CD8-positive, alpha-beta memory T cell (primary cell): Measurements from ENCODE around the gene MIPOL1. TPM values are rescaled to one million over a fixed set of nuclear protein-coding genes. Genes with fewer than 3 reads are reported as not detected.

Experiments used
- CTCF ChIA-PET: fragments of 350-600 bp; sonication (Branson Sonifier 250); formaldehyde crosslinking; loops from one replicate; lab custom pipeline; 2021; ENCODE audit warnings: antibody characterized with exemption; lab: Charles Lee
- POLR2A ChIA-PET: fragments of 350-600 bp; sonication (Branson Sonifier 250); formaldehyde crosslinking; loops from one replicate; lab custom pipeline; 2021; ENCODE audit warnings: antibody characterized with exemption; lab: Charles Lee
- DNase-seq, 5 donors: peaks; one replicate each; pipeline versions ENCODE4 v3.0.0 to v3.0.0-alpha.2; 2020 to 2022; ENCODE audit warnings: mixed read lengths in 1 of 5
- H3K27ac ChIP-seq: one replicate; pipeline ENCODE4 v1.7.0; 2013; ENCODE audit warnings: low read depth, mild to moderate bottlenecking, low read length, moderate library complexity
- H3K27me3 ChIP-seq: 2 replicates; pipeline ENCODE4 v1.7.0; 2013; ENCODE audit warnings: low read length, mild to moderate bottlenecking; ENCODE audit not compliant: insufficient read depth, poor library complexity, severe bottlenecking
- H3K36me3 ChIP-seq: 2 replicates; pipeline ENCODE4 v1.7.0; 2013; ENCODE audit warnings: mild to moderate bottlenecking, low read length, moderate library complexity; ENCODE audit not compliant: insufficient read depth
- H3K4me1 ChIP-seq: 2 replicates; pipeline ENCODE4 v1.7.0; 2013; ENCODE audit warnings: mild to moderate bottlenecking, low read length, moderate library complexity; ENCODE audit not compliant: insufficient read depth
- H3K4me3 ChIP-seq: 2 replicates; pipeline ENCODE4 v1.7.0; 2013; ENCODE audit warnings: mild to moderate bottlenecking, low read length
- H3K9me3 ChIP-seq: 2 replicates; pipeline ENCODE4 v1.7.0; 2013; ENCODE audit warnings: mild to moderate bottlenecking, low read length
- H3K27ac Mint-ChIP-seq, 8 donors: one replicate each; pipeline ENCODE4 v1.8.0; 2020 to 2021; ENCODE audit warnings: mixed read lengths in 8 of 8, mild to moderate bottlenecking in 6 of 8, inconsistent platforms in 3 of 8, moderate library complexity in 3 of 8
- H3K27me3 Mint-ChIP-seq, 2 donors: one replicate each; pipeline ENCODE4 v1.8.0; 2020 to 2021; ENCODE audit warnings: mixed read lengths in 2 of 2, mild to moderate bottlenecking in 1 of 2, moderate library complexity in 1 of 2
- H3K36me3 Mint-ChIP-seq, 3 donors: one replicate each; pipeline ENCODE4 v1.8.0; 2020 to 2021; ENCODE audit warnings: mixed read lengths in 3 of 3, inconsistent platforms in 1 of 3, mild to moderate bottlenecking in 1 of 3
- H3K4me1 Mint-ChIP-seq, 3 donors: one replicate each; pipeline ENCODE4 v1.8.0; 2020 to 2021; ENCODE audit warnings: mixed read lengths in 3 of 3, inconsistent platforms in 1 of 3, mild to moderate bottlenecking in 1 of 3
- H3K4me3 Mint-ChIP-seq, 7 donors: one replicate each; pipeline ENCODE4 v1.8.0; 2020 to 2021; ENCODE audit warnings: mixed read lengths in 7 of 7, mild to moderate bottlenecking in 6 of 7, moderate library complexity in 4 of 7, inconsistent platforms in 2 of 7
- H3K9me3 Mint-ChIP-seq, 5 donors: one replicate each; pipeline ENCODE4 v1.8.0; 2020 to 2022; ENCODE audit warnings: mixed read lengths in 5 of 5, mild to moderate bottlenecking in 3 of 5, moderate library complexity in 2 of 5, inconsistent platforms in 1 of 5
- polyA plus RNA-seq: library from polyadenylated mRNA; unstranded; fragments of 300-500 nt; fragmentation: Illumina TruSeq; gene quantifications from one replicate; pipeline ENCODE4 v1.2.3, GENCODE V29; 2021
- total RNA-seq, 2 experiments: library from RNA; stranded (reverse); gene quantifications; one replicate each; pipeline ENCODE4 v1.2.3, GENCODE V29; 2021

Gene MIPOL1
- total and polyA plus RNA-seq, 3 experiments from 2014 or later, result not detected

DNA sequence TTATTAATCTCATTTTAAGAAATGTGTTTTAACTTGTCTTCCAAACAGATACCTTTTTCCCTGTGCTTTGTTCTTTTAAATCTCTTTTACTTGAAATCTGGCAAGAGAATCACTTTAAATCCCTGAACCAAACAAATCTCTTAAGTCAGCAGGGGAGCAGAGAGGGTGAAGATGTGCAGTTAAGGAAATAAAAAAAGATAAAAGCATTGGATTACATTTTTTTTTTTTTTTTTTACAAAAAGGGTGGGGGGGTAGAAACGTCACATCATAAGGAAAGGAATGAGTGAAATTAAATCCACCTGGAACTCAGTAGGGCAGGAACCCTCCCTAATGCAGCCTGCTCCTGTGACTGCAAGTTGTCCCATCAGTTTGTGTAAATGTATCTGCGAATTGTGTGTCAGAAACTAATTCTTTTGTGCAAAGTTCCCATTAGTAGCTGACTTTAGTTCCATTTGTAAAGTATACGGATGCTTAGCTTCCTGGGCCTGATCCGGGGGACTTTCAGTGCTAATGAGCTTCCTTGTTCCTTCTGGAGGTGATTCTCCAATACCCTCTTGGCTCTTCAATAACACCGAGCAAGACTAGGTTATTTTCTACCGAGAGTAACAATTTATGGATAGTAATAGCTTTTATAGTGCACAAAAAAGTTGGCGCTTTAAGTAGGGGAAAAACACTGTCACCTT lies 399.2 kb downstream of the MIPOL1 start:
- H3K4me3 ChIP-seq, result no peak overlapping the region
- H3K36me3 Mint-ChIP-seq, result peaks cover 0 to 4% (median 0%) of the 10 kb centered on the region in 3 donors
- H3K9me3 Mint-ChIP-seq, result peaks cover 6 to 47% (median 19%) of the 10 kb centered on the region in 5 donors
- H3K27me3 Mint-ChIP-seq, result peaks cover 71 to 77% of the 10 kb centered on the region in 2 donors
- no peak overlapping the region for H3K27ac ChIP-seq
- H3K4me3 Mint-ChIP-seq, result peak overlapping the region in 4 of 7 donors; percentile 15 to 67 (median 40)
- H3K27me3 ChIP-seq, result peaks cover 48% of the 10 kb centered on the region
- CTCF ChIA-PET, result no interaction called here
- H3K4me1 ChIP-seq, result peaks cover 10% of the 10 kb centered on the region
- no peak overlapping the region for H3K27ac Mint-ChIP-seq
- H3K9me3 ChIP-seq, result no peaks in the 10 kb centered on the region
- no peaks in the 10 kb centered on the region for H3K36me3 ChIP-seq
- POLR2A ChIA-PET, result no interaction called here
- no peak for DNase-seq
- H3K4me1 Mint-ChIP-seq, result peaks cover 14 to 27% (median 26%) of the 10 kb centered on the region in 3 donors

- no peak overlapping the region for H3K27ac ChIP-seq
- H3K27me3 ChIP-seq, result peaks cover 52% of the 10 kb centered on the region
- Mint-ChIP-seq H3K4me3 (peak overlapping the region in 3 of 7 donors; percentile 8 to 28 (median 27)), H3K4me1 (peaks cover 14 to 27% (median 26%) of the 10 kb centered on the region in 3 donors), H3K27me3 (peaks cover 68 to 78% of the 10 kb centered on the region in 2 donors), H3K36me3 (peaks cover 0 to 4% (median 0%) of the 10 kb centered on the region in 3 donors), H3K9me3 (peaks cover 6 to 46% (median 19%) of the 10 kb centered on the region in 5 donors), H3K27ac (no peak overlapping the region)
- H3K36me3 ChIP-seq, result no peaks in the 10 kb centered on the region
- H3K9me3 ChIP-seq, result no peaks in the 10 kb centered on the region
- H3K4me3 ChIP-seq, result no peak overlapping the region
- no peak for DNase-seq
- ChIA-PET CTCF (no interaction called here), POLR2A (no interaction called here)
- peaks cover 10% of the 10 kb centered on the region for H3K4me1 ChIP-seq
These were observed 399.8 kb downstream of the MIPOL1 start for GRCh38 chr14:37597538-37597913.

DNA sequence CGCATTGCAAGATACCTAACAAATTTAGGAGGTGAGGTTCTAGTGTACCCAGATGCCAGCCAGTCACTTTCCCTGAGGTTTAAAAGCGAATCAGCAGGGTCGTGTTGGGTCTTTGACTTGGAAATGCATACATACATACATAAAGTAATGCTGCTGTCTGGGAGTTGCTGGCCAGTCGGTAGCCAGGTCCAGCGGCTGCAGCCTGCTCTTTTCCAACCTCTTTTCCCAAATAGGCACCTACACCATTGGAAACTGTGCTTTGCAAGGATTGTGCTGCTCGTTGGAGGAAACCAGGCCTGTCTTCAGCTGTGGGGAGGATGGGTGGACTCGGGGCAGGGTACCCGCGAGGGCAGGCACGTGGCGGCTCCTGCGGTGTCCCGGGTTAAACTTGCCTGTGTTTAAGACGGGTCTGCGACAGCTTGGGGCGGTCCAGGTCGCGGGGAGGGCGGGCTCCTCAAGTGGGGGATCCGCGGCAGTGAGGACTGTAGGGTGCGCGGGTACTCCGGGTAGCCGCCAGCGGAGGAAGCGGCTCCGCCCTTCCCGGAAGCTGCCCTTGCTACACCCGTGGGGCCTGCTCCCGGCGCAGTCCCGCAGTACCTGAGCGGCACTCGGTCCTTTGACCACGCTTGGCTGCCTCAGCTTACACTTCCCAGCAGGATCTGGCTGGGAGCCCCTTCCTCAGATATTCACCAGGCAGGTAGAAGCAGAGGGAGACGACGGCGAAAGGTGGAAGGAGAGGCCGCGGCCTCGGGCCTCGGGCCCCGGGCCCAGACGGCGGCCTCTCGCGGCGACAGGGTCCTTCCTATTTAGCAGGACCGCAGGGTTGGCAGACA lies 400.4 kb downstream of the MIPOL1 start:
- Mint-ChIP-seq H3K27me3 (peaks cover 62 to 76% of the 10 kb centered on the region in 2 donors), H3K4me1 (peaks cover 14 to 27% (median 26%) of the 10 kb centered on the region in 3 donors), H3K4me3 (peak overlapping the region in 3 of 7 donors; percentile 8 to 39 (median 28)), H3K36me3 (peaks cover 0 to 4% (median 0%) of the 10 kb centered on the region in 3 donors), H3K27ac (no peak overlapping the region), H3K9me3 (peaks cover 6 to 43% (median 16%) of the 10 kb centered on the region in 5 donors)
- peaks cover 10% of the 10 kb centered on the region for H3K4me1 ChIP-seq
- H3K9me3 ChIP-seq, result no peaks in the 10 kb centered on the region
- DNase-seq, result no peak
- no peaks in the 10 kb centered on the region for H3K36me3 ChIP-seq
- CTCF ChIA-PET, result no interaction called here
- POLR2A ChIA-PET, result no interaction called here
- H3K4me3 ChIP-seq, result no peak overlapping the region
- H3K27ac ChIP-seq, result no peak overlapping the region
- peaks cover 52% of the 10 kb centered on the region for H3K27me3 ChIP-seq

- Histone ChIP-seq H3K4me1 (peaks cover 10% of the 10 kb centered on the region), H3K4me3 (no peak overlapping the region), H3K9me3 (no peaks in the 10 kb centered on the region), H3K36me3 (no peaks in the 10 kb centered on the region), H3K27me3 (peaks cover 52% of the 10 kb centered on the region), H3K27ac (no peak overlapping the region)
- Mint-ChIP-seq H3K4me3 (peak overlapping the region in 3 of 7 donors; percentile 6 to 53 (median 46)), H3K27ac (peak overlapping the region in 2 of 8 donors; percentile 2 to 7), H3K4me1 (peaks cover 14 to 26% (median 25%) of the 10 kb centered on the region in 3 donors), H3K36me3 (peaks cover 0 to 3% (median 0%) of the 10 kb centered on the region in 3 donors), H3K27me3 (peaks cover 55 to 68% of the 10 kb centered on the region in 2 donors), H3K9me3 (peaks cover 0 to 36% (median 15%) of the 10 kb centered on the region in 5 donors)
- no peak for DNase-seq
- ChIA-PET CTCF (no interaction called here), POLR2A (no interaction called here)
These were observed 401.2 kb downstream of the MIPOL1 start for GRCh38 chr14:37598747-37599506.

- DNase-seq, result no peak
- Histone ChIP-seq H3K4me3 (no peak overlapping the region), H3K9me3 (no peaks in the 10 kb centered on the region), H3K27me3 (peaks cover 50% of the 10 kb centered on the region), H3K36me3 (no peaks in the 10 kb centered on the region), H3K4me1 (peaks cover 10% of the 10 kb centered on the region), H3K27ac (no peak overlapping the region)
- POLR2A ChIA-PET, result no interaction called here
- H3K9me3 Mint-ChIP-seq, result peaks cover 0 to 32% (median 15%) of the 10 kb centered on the region in 5 donors
- peaks cover 50 to 62% of the 10 kb centered on the region in 2 donors for H3K27me3 Mint-ChIP-seq
- H3K27ac Mint-ChIP-seq, result peak overlapping the region in 1 of 8 donors; percentile 2
- peak overlapping the region in 3 of 7 donors; percentile 6 to 41 (median 9) for H3K4me3 Mint-ChIP-seq
- CTCF ChIA-PET, result no interaction called here
- H3K4me1 Mint-ChIP-seq, result peaks cover 10 to 22% (median 21%) of the 10 kb centered on the region in 3 donors
- H3K36me3 Mint-ChIP-seq, result no peaks in the 10 kb centered on the region
These were observed 402.0 kb downstream of the MIPOL1 start for GRCh38 chr14:37599507-37600368.

GRCh38 chr14:37600880-37601741 lies 403.4 kb downstream of the MIPOL1 start:
- Histone ChIP-seq H3K27ac (no peak overlapping the region), H3K9me3 (no peaks in the 10 kb centered on the region), H3K4me1 (peaks cover 6% of the 10 kb centered on the region), H3K4me3 (no peak overlapping the region), H3K27me3 (peaks cover 48% of the 10 kb centered on the region), H3K36me3 (no peaks in the 10 kb centered on the region)
- no peak for DNase-seq
- peaks cover 0 to 30% (median 15%) of the 10 kb centered on the region in 5 donors for H3K9me3 Mint-ChIP-seq
- peak overlapping the region in 1 of 8 donors; percentile 54 for H3K27ac Mint-ChIP-seq
- no peaks in the 10 kb centered on the region for H3K36me3 Mint-ChIP-seq
- peaks cover 52 to 58% of the 10 kb centered on the region in 2 donors for H3K27me3 Mint-ChIP-seq
- H3K4me1 Mint-ChIP-seq, result peaks cover 10 to 18% (median 16%) of the 10 kb centered on the region in 3 donors
- no peak overlapping the region for H3K4me3 Mint-ChIP-seq
- CTCF ChIA-PET, result no interaction called here
- POLR2A ChIA-PET, result no interaction called here
